Myocyte (in vitro differentiated cells): ENCODE data around the gene ITPRIP. TPM values are rescaled to one million over a fixed set of nuclear protein-coding genes. Genes with fewer than 3 reads are reported as not detected.

Experiments used
- DNase-seq: peaks from one replicate; pipeline ENCODE4 v3.0.0-alpha.2; 2012; ENCODE audit warnings: low read depth
- total RNA-seq: library from RNA; depleted of rRNA; stranded (reverse); fragments of >200 nt; gene quantifications from 2 replicates; pipeline ENCODE4 v1.2.3, GENCODE V29; 2014

Gene ITPRIP
- total RNA-seq, 1 donor from 2014 or later, result 5.2 TPM

DNA sequence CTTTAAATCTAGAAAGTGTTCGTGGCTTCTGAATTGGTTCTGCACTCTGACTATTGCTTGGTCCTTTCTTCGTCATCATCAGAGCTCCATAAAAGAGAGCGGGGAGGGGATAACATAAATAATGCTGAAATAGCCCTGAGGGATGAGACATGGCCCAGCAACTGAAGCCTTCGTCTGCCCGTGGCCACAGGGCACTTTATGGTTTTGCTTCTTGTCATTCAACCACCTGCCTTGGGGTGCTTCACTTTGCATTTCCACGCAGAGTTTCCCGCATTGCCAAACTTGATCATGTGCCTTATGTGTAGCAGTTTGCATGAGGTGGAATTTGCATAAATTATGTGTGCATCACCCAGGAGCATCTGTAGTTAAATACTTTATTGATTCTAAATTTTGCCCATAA lies 53.4 kb downstream of the ITPRIP start:
- no peak for DNase-seq

GRCh38 chr10:104281694-104282093 lies 56.6 kb downstream of the ITPRIP start:
- no peak for DNase-seq

GRCh38 chr10:104279550-104280259 lies 58.6 kb downstream of the ITPRIP start:
- no peak for DNase-seq

- no peak for DNase-seq
Observed at GRCh38 chr10:104277785-104278184, 60.5 kb downstream of the ITPRIP start.

DNA sequence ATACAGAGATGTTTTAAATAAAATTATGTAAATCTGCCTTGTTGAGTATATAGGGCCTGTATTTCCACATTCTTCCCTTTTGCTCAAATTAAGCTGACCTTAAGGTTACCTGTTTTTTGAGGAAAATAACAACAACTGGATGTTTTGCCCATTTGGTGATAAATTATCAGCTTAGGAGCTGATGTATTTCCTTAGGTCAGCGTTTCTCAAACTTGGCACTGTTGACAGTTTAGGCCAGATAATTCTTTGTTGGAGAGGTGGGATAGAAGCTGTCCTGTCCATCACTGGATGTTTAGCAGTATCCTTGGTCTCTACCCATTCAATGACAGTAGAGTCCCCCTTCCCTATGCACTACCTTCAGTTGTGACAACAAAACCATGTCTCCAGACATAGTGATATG lies 62.1 kb downstream of the ITPRIP start:
- DNase-seq, result no peak

GRCh38 chr10:104274762-104275721 lies 63.2 kb downstream of the ITPRIP start:
- DNase-seq, result no peak

DNA sequence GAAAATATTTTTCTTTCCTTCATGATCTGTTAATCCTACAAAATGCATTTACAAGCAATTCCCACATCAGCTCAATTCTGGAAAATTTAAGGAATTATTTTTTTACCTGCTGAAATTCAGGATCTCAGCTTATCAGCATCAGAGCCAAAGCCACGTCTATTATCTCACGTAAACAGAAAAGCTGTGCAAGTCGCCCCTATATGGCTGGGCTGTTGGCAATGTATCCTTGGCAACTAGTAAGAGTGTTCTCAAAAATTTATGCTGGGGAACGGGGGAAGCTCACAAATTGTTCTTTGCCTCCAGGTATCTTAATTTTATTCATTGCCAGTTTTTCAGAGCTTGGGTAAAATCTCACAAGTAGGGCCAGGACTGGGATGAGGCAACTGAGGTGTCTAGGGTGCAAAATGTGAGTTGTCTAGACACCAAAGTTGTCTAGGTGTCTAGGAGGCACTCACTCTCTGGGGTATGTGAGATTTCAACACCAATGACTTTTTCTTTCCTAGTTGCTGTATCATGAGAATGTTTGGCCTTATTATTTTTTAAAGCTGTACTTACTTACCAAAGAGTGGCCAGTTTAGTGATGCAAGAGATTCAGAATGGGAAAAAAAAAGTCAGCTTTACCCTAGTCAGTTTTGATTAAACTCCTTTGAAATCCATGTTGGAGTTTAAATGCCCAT lies 64.2 kb downstream of the ITPRIP start:
- DNase-seq, result no peak

GRCh38 chr10:104273286-104273685 lies 65.0 kb downstream of the ITPRIP start:
- DNase-seq, result no peak

GRCh38 chr10:104268713-104269645 lies 69.3 kb downstream of the ITPRIP start, which contains the start of gene GSTO2:
GSTO2 (plus strand) TSS chr10:104269184; CDS start chr10:104274916, 5,732 bp downstream.
- DNase-seq, result no peak

GRCh38 chr10:104268405-104268712 lies 69.9 kb downstream of the ITPRIP start:
- DNase-seq, result no peak

DNA sequence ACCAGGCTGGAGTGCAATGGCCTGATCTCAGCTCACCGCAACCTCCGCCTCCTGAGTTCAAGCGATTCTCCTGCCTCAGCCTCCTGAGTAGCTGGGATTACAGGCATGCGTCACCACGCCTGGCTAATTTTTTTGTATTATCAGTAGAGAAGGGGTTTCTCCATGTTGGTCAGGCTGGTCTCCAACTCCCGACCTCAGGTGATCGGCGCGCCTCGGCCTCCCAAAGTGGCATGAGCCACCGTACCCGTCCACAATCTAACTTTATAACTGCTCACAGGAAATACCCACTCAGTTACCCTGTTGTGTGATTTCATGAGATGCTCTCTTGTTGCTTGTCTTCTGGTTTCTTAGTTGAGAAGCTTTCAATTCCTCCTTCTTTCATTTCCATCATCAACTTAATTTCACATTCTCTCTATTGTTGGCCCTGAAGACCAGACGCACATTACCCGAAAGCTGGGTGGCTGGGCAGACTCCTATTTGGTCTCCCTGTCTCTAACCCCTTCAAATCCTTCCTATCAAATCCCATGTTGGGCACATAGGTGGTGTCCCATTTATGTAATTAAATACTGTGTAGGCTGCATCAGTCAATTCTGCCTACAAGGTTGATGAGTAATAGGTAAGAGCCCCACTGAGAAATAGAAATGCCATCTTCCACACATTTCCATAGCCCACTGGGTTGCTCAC lies 70.4 kb downstream of the ITPRIP start:
- no peak for DNase-seq

DNA sequence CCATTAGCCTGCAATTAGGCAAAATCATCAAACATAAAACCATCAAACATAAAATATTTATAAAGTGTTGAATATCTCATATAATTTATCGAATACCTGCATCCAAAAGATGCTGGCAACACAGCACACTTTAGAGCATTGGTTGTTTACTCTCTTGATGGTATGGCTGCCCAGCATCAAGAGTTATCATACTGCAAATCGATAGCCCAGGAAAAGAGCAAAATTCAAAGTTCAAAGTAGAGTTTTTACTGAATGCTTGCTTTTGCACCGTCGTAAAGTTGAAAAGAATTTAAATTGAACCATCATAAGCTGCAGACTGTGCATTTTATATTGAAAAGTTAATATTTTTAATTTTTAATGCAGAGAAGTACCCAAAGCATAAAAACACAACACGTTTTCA lies 73.5 kb downstream of the ITPRIP start:
- no peak for DNase-seq

- DNase-seq, result peak; percentile 17
Observed at GRCh38 chr10:104262055-104262454, 76.2 kb downstream of the ITPRIP start.

GRCh38 chr10:104260775-104261115 lies 77.5 kb downstream of the ITPRIP start:
- no peak for DNase-seq

- no peak for DNase-seq
Observed at GRCh38 chr10:104259999-104260774, 78.1 kb downstream of the ITPRIP start.
